Ramos (cell line): Measurements from ENCODE around the gene GBP4.

Experiments used
- in situ Hi-C: fragments of 300-500 bp; cut with MboI; formaldehyde crosslinking; loops from one replicate; pipeline ENCODE4 v1.14.3; 2022; ENCODE audit warnings: low sequenced_read_pairs; ENCODE audit not compliant: unreplicated experiment

GBP4 gene

DNA sequence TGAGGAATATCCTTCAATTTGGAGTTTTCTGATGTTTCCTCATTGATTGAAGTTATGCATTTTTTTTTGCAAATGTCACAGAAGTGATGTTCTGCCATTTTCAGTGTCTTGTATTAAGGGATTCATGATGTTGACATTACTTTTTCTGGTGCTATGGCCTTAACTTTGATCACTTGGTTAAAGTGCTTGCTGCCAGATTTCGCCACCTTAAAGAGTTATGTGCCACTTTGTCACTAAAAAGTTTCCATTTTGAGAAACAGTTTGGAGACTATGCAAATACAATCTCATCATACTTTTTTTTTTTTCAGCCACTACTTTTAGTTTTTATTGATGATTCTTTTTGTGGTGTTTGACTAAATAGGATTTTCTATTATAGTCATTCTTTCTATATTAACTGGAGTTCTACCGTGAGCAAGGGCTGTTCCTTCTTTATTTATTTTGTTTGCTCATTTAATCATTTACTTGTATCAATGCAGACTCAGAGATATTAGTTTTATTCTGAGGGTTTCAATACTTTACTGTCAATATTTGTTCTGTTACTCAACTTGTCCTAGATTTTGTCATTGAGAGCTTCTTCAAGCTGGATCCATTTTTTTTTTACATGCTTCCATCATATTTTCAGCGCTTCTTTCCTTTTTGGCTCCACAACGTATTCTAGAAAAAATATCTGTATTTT, 26.1 kb downstream of the GBP4 start:
- in situ Hi-C loops: no loop called here

- in situ Hi-C loops: no loop called here
These were observed 27.7 kb downstream of the GBP4 start for GRCh38 chr1:89171067-89171438.

DNA sequence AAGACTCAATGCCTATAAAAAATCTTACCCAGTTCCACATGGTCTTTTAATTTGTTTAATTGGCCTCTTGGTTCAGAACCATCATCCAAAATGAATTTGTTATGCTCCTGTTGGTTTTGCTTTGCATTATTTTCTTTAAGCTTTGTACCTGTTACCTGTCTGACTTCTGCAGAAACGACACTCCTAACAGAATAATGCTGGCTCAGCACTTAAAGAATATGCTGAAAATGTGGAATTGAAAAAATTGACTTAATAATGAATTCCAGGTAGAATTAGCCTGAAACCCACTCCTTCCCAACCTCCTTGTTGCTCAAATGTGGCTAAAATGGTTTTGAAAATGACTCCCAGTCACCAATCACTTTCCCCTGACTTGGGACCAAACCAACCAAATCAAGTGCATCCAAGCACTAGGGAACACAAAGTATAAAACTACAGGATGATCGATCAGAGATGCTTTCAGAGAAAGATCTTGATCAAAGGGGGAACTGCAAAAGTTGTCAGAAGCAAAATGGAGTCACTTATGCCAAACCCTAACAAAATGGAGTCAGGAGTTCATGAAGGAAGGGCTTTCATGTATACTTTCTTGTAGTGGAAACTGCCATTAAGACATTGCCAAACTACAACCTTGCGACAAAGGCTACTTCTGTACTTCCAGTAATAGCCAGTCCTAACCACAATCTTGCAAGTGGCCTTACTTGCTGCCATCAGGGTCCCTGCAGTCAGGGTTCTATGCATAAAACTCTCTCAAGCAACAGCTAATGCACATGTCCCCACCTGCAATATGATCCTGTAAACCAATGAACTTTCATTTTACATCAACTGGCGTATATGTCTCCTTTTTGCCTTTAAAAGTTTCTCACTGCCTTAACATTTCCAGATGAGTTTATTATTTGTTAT, 28.3 kb downstream of the GBP4 start:
- in situ Hi-C loops: no loop called here

DNA sequence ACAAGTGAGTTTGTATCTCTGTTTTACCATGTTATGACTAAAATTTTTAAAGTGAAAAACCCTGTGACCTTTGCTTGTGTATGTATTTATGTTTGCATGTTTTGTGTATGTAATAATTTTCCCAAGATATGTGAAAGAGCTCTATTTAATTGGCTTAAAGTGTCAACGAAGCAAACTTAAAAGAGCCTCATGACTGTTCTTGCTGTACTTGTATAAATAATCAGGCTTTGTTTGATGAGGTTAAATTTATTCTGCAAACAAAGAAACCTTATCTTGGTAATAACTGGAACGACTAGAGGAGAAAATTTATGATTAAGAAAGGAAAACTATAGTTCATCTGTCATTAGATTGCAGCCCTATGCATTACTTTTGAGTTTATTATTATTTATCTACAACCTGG, 29.6 kb downstream of the GBP4 start:
- in situ Hi-C loops: no loop called here

DNA sequence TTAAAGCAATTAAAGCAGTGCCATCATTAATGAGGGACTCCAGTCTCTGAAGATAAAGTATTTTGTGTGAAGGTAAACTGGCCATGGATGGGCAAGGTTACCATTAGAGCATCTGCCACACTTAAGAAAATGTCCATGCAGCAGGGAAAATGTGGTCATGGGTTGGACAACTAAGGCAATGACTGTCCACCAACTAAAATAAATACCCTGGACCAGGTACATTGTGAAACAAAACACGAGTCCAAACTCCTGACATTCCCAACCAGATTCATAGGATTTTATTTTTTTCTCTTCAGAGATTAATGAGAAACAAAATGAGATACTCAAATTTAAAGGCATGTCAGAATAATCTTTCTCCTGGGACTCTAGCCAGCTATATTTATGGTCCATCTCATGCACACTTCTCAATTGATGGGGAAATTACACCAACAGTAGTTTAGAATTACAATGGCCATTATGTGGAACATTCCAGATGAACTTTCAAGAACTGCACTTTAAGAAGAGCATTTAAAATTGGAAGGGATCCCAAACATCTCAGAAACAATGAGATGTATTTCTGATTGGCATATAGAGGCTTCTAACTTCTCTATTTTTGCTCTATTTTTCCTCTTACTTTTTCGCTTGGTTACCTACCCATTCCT, 31.0 kb downstream of the GBP4 start:
- in situ Hi-C loops: no loop called here

DNA sequence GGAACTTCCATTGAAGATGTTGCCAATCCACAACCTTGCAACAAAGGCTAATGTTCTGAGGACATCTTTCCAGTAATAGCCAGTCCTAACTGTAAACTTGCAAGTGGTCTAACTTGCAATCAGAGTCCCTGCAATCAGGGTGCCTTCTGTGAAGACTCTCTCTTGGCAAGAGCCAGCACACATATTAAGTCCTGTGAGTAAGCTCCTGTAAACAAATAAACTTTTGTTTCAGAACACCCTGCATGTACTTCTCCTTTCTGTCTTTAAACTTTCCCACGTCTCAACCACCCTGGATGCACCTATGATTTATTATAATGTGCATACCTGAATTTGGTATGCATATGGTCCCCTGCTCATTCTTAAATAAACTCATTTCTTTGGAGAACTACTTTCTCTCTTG, 32.0 kb downstream of the GBP4 start:
- in situ Hi-C loops: no loop called here

GRCh38 chr1:89165811-89166210, 32.9 kb downstream of the GBP4 start:
- in situ Hi-C loops: no loop called here

DNA sequence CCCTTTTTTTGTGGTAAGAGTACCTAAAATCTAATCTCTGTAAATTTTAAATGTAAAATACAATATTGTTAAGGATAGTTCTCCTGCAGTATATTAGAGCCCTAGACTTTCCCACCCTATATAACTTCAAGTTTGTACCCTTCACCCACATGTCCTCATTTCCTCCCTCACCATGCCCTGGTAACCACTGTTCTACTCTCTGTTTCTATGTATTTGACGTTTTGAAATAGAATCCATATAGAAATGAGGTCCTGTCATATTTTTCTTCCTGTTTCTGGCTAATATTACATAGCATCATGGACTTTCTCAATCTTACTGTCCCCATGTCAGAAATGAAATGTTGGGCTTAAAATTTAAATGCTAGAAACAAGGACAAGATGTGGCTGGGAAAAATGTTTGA, 47.7 kb downstream of the GBP4 start:
- in situ Hi-C loops: no loop called here

DNA sequence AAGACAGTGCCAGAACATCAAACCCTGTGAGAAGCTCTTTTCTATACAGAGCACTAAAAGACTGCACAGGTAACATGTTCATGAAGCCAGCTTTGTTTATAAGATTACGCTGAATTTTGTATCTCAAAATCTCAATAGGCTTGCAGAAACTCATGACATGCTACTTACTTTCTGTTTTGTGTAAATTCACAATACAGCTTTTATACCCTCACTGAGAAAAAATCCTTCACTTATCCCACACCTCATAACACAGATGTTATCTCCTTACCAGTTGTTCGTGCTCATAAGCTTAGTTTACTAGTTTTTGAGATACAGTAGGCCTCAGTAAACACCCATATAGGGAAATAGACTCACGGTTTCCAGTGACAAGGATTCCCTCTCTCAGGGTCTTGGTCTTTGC, 48.8 kb downstream of the GBP4 start:
- in situ Hi-C loops: no loop called here

DNA sequence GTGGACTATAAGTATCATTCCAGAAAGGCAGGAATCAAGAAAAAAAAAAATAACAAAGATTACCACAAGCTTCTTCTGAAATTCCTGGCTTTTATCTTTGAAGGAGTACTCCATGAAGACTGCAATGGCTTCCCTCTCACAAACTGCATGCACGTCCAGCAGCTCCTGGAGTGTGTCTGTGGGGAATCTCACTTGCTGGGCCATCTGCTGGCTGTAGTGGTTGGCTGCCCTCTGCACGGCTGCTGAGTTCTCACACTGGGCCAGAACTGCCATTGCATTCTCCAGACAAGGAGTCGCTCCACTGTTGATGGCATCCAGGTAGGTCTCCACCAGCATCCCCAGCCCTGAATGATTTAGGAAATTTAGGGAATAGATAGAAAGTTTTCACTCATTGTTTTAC, 49.5 kb downstream of the GBP4 start:
- in situ Hi-C loops: no loop called here

DNA sequence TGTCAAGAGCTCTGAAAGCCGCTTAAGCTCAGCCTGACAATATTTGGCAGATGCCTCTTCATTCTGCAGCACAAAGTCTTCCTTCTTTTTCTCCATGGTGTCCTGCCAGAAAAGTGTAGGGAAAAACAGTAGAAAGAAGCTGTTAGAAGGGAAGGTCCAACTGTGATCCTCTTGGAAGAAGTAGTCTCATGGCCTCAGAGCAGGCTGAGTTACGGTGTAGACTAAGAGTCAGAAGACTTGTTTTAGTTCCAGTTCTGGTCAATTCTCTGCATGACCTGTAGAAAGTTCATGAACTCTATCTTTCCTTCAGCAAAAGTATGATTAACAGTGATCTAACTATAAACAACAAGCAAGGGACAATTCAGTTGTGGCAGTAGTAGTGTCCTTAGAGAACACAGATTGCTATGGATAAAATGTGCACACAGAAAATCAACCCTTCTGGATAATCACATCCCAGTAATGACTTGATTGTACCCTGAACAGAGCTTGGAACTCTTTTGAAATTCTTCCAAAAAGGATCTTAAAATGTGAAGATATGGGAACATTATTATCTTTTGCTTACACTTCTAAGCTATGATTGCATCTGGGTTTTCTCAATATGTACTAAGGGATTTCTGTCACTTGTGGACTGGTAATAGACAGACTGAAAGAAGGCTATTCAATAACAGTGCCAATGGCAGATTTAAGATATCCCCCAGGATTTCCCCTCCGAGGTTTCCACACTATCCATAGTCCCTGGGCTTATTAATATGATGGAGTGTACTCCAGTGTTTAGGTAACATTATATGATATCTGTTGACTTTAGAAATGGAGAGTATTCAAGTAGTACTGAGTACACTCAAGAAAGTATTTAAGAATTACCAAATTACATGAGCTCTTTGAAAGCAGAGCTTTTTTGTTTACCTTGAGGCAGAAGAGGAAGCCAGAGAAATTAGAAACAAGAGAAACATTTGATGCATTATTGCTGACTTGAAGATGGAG, 50.8 kb downstream of the GBP4 start:
- in situ Hi-C loops: no loop called here

DNA sequence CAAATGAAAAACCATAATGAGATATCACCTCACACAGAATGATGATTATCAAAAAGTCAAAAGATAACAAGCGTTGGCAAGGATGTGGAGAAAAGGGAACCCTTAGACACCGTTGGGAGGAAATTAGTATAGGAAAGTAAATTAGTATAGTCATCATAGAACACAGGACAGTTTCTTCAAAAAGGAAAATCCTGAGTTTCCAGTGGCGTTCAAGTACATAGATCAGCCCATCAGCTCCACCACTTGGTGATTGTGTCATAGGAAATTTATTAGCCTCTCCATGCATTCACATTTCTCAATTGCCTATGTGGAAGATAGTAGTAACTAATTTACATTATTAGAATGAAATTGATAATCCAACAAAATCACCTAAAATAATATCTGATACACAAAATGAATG, 52.0 kb downstream of the GBP4 start:
- in situ Hi-C loops: no loop called here

DNA sequence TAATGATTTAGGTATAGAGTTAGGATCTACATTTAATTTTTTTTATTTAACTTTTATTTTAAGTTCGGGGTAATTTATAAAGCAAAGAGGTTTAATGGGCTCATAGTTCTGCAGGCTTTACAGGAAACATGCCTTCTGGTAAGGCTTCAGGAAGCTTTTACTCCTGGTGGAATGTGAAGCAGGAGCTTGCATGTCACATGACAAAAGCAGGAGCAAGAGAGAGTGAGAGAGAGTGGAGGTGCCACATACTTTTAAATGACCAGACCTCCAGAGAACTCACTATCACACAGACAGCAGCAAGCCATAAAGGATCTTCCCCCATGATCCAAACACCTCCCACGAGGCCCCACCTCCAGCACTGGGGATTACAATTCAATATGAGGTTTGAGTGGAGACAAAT, 55.3 kb downstream of the GBP4 start:
- in situ Hi-C loops: no loop called here

GRCh38 chr1:89142160-89142559, 56.6 kb downstream of the GBP4 start:
- in situ Hi-C loops: no loop called here

DNA sequence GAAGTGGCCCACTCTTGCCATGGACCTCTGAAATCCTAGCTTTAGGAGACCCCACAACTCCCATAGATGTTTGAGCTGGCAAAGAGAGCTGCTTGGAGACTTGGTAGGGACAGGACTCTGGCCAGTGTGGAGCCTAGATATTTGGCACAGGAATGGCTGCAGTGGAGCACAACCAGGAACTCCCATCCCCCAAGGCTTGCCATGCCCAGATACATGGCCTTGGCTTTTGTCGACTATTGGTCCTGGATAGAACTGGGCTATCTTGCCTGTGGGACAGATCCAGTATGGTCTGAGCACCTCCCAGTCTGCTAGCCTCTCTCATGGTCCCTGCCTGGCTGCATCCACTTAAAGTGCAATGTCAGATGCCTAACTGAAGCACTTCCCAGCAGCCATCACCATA, 65.0 kb downstream of the GBP4 start:
- in situ Hi-C loops: no loop called here
